Epithelial cell of proximal tubule (primary cell): ENCODE data around the gene NGEF. TPM values are rescaled to one million over a fixed set of nuclear protein-coding genes. Genes with fewer than 3 reads are reported as not detected.

Experiments used
- DNase-seq: peaks from one replicate; pipeline ENCODE4 v3.0.0-alpha.2; 2011; ENCODE audit warnings: low read depth
- H3K4me3 ChIP-seq: 2 replicates; pipeline ENCODE4 v1.5.1; 2011; ENCODE audit warnings: low read depth, mild to moderate bottlenecking, low read length
- CTCF ChIP-seq: conservative IDR thresholded peaks from 2 replicates; pipeline ENCODE4 v1.5.1; 2012; ENCODE audit warnings: low read depth, mild to moderate bottlenecking, low read length
- total RNA-seq: library from RNA; depleted of rRNA; stranded (reverse); fragments of >200 nt; gene quantifications from 2 replicates; pipeline ENCODE4 v1.2.3, GENCODE V29; 2015

Gene NGEF
- total RNA-seq, 1 donor from 2014 or later, result 8.6 TPM

GRCh38 chr2:232882085-232882484, 131.0 kb downstream of the NGEF start:
- no peak for DNase-seq
- no peak for TF ChIP-seq CTCF
- H3K4me3 ChIP-seq, result no peak overlapping the region

DNA sequence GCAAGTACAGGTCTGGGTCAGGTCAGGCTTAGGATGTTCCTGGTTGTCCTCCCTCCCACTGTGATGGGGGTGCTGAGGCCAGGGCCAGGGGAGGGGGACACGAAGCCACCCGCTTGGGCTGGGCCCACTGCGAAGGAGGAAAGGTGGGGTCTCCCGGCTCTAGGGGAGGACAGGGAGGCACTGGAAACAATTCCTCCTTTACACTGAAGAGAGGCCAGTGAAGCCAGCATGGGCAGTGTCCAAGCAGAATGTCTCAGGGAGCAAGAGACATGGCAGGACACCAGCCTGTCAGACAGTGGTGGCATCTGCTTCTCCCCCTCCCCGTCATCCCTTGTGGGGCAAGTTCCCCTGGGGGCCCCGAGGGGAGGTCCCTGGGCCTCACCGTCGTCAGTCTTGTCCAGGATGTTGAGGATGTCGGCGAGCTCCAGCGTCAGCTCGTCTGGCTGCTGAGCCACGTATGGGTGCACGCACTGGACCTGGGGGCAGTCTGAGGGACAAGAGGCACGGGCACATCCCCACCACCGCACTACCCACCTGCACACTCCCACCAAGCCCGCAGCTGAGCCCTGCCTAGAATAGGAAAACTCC, 132.2 kb downstream of the NGEF start:
- no peak for DNase-seq
- H3K4me3 ChIP-seq, result no peak overlapping the region
- TF ChIP-seq CTCF, result no peak

- TF ChIP-seq CTCF, result no peak
These were observed 133.2 kb downstream of the NGEF start for GRCh38 chr2:232879618-232880494.

GRCh38 chr2:232878855-232879617, 134.0 kb downstream of the NGEF start:
- no peak for DNase-seq
- no peak overlapping the region for H3K4me3 ChIP-seq
- TF ChIP-seq CTCF, result no peak

More at GRCh38 chr2:232879618-232880494, 133.2 kb downstream of the NGEF start:
- no peak overlapping the region for H3K4me3 ChIP-seq
- DNase-seq, result no peak

DNA sequence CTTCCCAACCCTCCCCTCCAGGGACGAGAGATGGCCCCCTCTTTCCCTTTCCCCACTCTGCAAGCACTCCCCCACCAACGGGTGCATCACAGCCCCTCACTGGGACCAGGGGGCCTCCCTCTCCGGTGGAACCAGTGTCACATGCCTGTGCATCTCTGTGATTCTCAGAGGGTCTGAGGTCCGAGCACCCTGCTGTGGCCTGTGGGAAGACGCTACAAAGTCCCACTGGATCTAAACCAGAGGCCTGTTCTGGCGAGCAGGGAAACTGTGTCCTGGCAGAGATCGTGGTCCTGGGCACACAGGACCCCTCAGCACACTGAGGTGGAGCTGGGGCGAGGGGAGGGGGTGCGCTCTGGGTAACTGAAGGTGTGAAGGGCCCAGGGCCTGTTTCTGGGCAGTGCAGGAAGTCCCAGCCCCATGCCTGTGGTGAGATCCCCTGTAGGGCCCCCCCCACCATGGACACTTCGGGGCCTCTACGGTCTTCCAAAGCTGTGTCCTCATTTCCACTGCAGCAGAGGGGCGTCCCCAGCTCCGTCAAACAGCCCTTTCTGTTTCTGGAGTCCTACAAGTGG, 135.0 kb downstream of the NGEF start:
- no peak for TF ChIP-seq CTCF
- DNase-seq, result no peak
- H3K4me3 ChIP-seq, result no peak overlapping the region

- TF ChIP-seq CTCF, result no peak
- DNase-seq, result no peak
- peak overlapping the region; percentile 56 for H3K4me3 ChIP-seq
These were observed 136.0 kb downstream of the NGEF start for GRCh38 chr2:232876978-232877441.
